IPS-NIHi7 (cell line): ENCODE data around the gene TCF4.

ENCODE experiments used
- DNase-seq: peaks from one replicate; pipeline ENCODE4 v3.0.0; 2012; ENCODE audit warnings: mixed read lengths; ENCODE audit errors: extremely low spot score

TCF4 gene

GRCh38 chr18:55321265-55322177 is 266.5 kb downstream of the TCF4 start:
- peak; percentile 70 for DNase-seq

- no peak for DNase-seq
These were observed 267.3 kb downstream of the TCF4 start for GRCh38 chr18:55320424-55321264.

DNA sequence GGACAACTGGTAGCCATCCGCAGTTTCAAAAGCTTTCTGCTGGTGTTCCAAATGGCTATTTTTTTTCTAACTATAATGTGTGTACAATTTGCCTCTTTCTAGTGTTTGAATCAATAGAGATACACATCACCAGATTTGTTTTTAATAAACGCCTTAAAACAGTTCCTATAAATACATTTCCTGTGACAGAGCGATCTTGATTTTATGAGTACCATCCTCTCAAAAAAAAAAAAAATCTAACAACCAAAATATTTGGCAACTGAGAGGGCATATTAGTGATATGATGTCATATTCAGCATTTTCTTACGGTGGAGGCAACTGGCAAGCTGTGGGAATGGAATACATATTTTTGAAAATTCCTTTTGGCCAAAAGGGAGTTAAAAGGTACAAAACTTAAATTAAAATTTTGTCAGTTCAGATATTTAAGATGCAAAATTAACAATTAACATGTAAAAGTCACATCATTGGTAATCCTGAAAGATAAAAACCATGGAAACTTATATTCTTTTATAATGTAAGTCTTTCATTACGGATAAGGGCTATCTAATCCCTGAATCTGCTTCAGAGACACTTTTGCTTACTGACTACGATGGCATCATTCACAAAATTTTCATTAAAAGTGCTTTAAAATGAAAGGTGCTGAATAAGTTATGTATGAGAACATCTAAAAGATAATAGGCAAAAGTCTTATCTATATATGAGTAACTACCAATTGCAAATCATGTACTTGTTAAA is 268.4 kb downstream of the TCF4 start:
- no peak for DNase-seq

GRCh38 chr18:55318951-55319441 is 269.0 kb downstream of the TCF4 start:
- DNase-seq, result no peak

DNA sequence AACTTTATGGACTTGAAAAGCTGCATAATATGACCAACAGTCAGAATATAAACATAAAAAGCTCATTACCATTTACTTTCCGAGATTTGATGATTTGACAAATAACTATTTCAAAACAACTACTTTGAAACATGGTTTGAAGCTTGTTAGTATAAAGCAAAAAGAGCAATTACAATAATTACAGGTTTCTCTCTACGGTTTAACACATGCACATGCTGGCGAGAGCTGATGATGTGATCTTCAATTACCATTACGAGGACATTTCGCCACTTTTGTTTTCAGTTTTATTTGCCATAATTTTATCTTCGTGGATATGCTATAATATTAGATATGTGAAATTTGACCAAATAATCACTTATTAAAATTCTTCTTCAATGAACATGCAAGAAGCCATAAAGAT is 270.1 kb downstream of the TCF4 start:
- no peak for DNase-seq

DNA sequence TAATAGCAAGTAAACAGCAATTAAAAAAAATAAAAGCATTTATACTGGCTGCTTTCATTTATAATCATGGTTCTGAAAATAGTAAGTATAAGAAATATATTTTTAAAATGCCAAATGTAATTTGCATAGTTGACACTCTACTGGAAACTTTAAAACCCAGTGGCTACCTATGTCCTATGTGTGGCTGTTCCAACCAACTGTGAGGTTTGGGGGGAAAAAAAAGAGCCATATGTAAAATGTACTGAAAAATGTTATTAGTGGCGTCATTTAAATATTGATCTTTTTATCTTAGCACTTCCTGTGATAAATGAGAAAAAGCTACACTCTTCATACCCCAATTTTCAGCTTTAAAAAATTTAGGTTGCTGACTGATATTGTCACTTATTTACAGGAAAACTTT is 270.7 kb downstream of the TCF4 start:
- DNase-seq, result no peak

DNA sequence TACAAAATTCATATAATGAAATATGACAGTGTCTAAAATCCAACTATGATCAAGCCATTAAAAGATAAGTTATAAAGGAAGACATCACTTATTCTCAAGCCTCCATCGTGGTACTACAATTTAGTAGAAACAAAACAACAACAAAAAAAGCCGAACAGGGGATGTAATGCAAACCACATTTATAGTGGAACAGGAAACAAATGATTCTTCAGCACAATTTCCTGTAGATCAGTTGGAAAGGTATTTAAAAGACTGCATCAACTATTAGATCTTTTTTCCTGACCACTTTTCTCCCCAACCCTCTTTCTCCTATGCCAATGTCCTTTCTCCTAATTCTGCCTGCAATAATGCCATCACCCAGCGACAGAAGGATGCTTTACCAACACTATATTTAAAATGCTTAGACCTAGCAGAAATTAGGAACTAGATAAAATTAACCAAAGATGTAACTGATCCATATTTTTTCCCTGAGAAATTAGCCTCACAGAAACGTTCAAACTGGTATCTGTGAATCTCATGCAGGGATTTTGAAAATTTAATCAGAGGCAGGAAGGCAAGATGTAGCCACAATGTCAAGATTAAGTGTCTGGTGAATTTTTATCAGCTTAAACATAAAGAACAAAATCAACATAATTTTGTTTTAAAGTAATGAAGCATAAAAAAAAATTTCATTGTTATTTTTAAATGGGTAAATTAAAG is 271.4 kb downstream of the TCF4 start:
- DNase-seq, result no peak

- no peak for DNase-seq
These were observed 273.3 kb downstream of the TCF4 start for GRCh38 chr18:55314615-55315237.

GRCh38 chr18:55314031-55314430 is 274.0 kb downstream of the TCF4 start:
- DNase-seq, result no peak

DNA sequence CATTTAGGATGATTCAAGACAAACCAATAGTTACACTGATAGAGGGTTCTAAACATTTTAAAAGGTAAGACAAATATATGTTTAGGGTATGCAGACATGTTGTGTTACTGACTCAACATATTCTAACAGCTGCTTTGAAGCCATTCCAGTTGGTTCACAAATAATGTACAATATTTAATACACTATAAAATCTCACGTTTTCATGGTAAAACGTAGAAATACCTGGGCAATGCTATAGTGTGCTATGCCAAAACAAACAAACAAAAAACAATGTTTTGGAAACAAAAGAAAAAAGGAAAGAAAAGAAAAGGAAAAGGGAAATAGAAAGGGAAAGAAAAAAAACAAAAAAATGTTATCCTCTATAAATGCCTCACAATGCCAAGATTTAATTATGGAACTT is 277.1 kb downstream of the TCF4 start:
- no peak for DNase-seq

DNA sequence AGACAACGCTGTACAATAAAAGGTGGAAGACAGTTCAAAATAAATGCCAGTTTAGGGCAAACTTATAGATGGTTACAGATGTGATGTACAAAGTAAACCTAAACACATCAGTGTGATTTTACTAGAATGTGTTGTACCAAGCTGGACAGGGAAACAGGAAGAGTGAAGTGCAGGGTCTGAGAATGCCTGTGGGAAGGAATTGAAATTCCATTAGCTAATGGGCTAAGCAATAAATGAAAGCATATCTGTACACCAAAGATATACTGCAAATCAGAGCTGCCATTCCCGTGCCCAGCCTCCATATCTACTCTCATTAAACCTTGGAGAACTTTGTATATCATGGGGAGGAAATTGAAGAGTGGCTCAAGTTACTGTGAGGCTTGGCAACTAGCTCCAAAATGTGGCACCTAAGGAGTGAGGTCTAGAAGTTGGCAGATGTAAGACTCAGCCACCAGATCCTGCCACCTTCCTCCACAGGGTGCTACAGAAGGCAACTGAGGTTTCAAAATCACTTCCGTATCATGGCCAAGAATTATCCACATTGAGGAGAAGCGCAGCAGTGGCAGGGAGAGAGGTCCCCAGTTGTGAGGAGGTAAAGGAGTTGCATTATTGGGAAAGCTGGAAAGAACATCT is 277.8 kb downstream of the TCF4 start:
- DNase-seq, result no peak

DNA sequence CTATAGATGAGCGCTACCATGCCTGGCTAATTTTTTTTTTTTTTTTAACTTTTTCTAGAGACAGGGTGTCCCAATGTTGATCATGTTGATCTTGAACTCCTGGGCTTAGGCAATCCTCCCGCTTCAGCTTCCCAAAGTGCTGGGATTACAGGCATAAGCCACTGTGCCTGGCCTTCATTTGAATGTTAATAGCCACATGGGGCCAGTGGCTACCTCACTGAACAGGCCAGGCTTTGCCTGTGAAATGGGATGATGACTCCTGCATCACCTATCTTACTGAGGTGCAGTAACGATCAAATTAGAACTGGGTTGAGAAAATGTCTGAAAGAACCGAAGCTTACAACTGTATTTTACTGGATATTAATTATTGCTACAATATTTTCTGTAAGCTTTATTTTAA is 278.7 kb downstream of the TCF4 start:
- DNase-seq, result no peak

- no peak for DNase-seq
These were observed 280.5 kb downstream of the TCF4 start for GRCh38 chr18:55307505-55307904.

- DNase-seq, result no peak
These were observed 281.5 kb downstream of the TCF4 start for GRCh38 chr18:55306359-55307024.

GRCh38 chr18:55302167-55302833 is 285.7 kb downstream of the TCF4 start:
- DNase-seq, result no peak

GRCh38 chr18:55301824-55302166 is 286.2 kb downstream of the TCF4 start:
- no peak for DNase-seq

DNA sequence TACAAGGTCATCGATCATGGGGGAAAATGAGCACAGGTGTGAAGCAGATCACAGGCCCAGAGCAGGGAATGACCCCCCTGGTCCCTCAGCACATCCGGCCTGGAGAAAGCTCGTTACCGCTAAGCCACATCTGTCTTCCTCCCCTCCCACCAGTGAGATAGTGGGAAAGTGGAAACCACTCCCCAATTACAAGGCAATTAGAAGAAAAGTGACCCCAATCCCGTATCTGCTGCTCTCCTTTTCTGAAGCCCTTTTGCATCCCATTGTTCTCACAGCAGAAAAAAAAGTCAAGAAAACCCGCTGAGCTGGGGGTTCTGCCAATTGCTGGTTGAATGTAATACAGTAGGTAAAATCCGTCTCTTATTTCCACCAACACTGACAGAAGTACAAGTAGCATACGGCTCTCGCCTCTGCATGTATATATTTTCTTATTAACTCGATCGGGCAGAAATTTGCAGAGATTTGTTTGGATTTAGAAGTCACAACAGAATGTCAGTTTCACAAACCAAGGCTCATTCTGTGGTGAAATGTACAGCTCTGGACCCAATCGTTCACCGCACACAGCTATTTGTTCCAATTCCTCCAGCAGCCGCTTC is 287.0 kb downstream of the TCF4 start:
- no peak for DNase-seq

GRCh38 chr18:55300421-55300935 is 287.5 kb downstream of the TCF4 start:
- no peak for DNase-seq

DNA sequence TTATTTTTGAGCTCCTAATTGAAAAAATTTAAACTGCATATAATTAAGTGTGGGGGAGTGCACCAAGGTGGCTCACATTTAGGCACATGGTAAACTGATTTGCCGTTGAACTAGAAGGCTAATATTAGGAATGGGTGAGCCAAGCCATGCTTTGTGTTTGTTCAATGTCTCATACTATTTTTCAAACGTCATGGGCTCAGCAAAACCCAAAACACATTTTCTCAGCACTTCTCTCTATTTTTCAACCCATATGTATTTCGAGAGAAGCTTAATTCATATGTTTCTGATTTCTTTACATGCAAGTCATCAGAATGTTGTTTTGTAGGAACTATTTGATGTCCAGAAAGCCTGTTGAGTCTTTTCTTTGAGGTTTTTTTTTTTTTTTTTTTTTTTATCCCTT is 291.2 kb downstream of the TCF4 start:
- DNase-seq, result no peak
